ENCODE data around the gene SIL1.

The SIL1 gene

GRCh38 chr5:138974227-138975063 is 223.7 kb downstream of the SIL1 start:
- FAIRE-seq = no peak

- no peak for FAIRE-seq
Observed at GRCh38 chr5:138972836-138973235, 225.3 kb downstream of the SIL1 start.

- no peak for FAIRE-seq
Observed at GRCh38 chr5:138972230-138972629, 225.9 kb downstream of the SIL1 start.

GRCh38 chr5:138969323-138970002 is 228.7 kb downstream of the SIL1 start:
- FAIRE-seq = no peak

- no peak for FAIRE-seq
Observed at GRCh38 chr5:138968601-138969000, 229.6 kb downstream of the SIL1 start.

- FAIRE-seq = no peak
Observed at GRCh38 chr5:138967791-138968448, 230.2 kb downstream of the SIL1 start.

GRCh38 chr5:138966236-138966985 is 231.8 kb downstream of the SIL1 start:
- no peak for FAIRE-seq

GRCh38 chr5:138965626-138966025 is 232.5 kb downstream of the SIL1 start:
- FAIRE-seq = no peak

GRCh38 chr5:138964647-138965201 is 233.4 kb downstream of the SIL1 start:
- no peak for FAIRE-seq

- FAIRE-seq = no peak
Observed at GRCh38 chr5:138963763-138964371, 234.3 kb downstream of the SIL1 start.

GRCh38 chr5:138962614-138963370 is 235.4 kb downstream of the SIL1 start:
- FAIRE-seq = no peak

- FAIRE-seq = no peak
Observed at GRCh38 chr5:138961729-138962128, 236.4 kb downstream of the SIL1 start.

- no peak for FAIRE-seq
Observed at GRCh38 chr5:138961221-138961620, 236.9 kb downstream of the SIL1 start.

GRCh38 chr5:138960145-138960692 is 237.9 kb downstream of the SIL1 start:
- FAIRE-seq = no peak

GRCh38 chr5:138956801-138957200 is 241.4 kb downstream of the SIL1 start:
- no peak for FAIRE-seq

GRCh38 chr5:138955671-138956295 is 242.4 kb downstream of the SIL1 start:
- FAIRE-seq = no peak

GRCh38 chr5:138955013-138955660 is 243.0 kb downstream of the SIL1 start:
- no peak for FAIRE-seq

GRCh38 chr5:138954257-138955012 is 243.7 kb downstream of the SIL1 start:
- FAIRE-seq = no peak
